Nucleus accumbens (tissue), 56 donors: ENCODE results near the gene PHKB.
"Not testable (repeated sequence)": the region's sequence is repeated elsewhere in the genome, so short reads cannot be mapped to it uniquely, and the experiment has no call there.

Experiments used
- DNase-seq, 56 donors: peaks; one replicate each; lab custom pipeline; 2025; lab: John Stamatoyannopoulos, UW

Gene PHKB

GRCh38 chr16:47460711-47461597, at the start of gene PHKB, which contains the start of gene ITFG1:
Gene PHKB, plus strand, starts transcription at chr16:47461331. Its CDS starts 20 bp downstream, at chr16:47461351.
Gene ITFG1, minus strand, starts transcription at chr16:47461063. Its CDS starts 18 bp downstream, at chr16:47461045.
- peak; percentile 8 to 92 (median 83) for DNase-seq

- DNase-seq, result no peak
These were observed 48.1 kb upstream of the PHKB start for GRCh38 chr16:47413041-47413440.

- no peak for DNase-seq
These were observed 44.3 kb upstream of the PHKB start for GRCh38 chr16:47416869-47417268.

- no peak for DNase-seq
These were observed 36.3 kb upstream of the PHKB start for GRCh38 chr16:47424846-47425245.

GRCh38 chr16:47426806-47427205, 34.3 kb upstream of the PHKB start:
- peak in 25 of 56 donors; percentile 2 to 72 (median 16) for DNase-seq

GRCh38 chr16:47431960-47432359, 29.2 kb upstream of the PHKB start:
- no peak for DNase-seq

- DNase-seq, result not testable (repeated sequence)
These were observed 26.9 kb upstream of the PHKB start for GRCh38 chr16:47434274-47434673.

- DNase-seq, result not testable (repeated sequence)
These were observed 21.1 kb upstream of the PHKB start for GRCh38 chr16:47440066-47440465.

GRCh38 chr16:47442884-47443283, 18.2 kb upstream of the PHKB start:
- DNase-seq, result not testable (repeated sequence)

GRCh38 chr16:47446431-47446830, 14.7 kb upstream of the PHKB start:
- no peak for DNase-seq

- DNase-seq, result no peak
These were observed 12.1 kb upstream of the PHKB start for GRCh38 chr16:47448830-47449575.

- DNase-seq, result no peak
These were observed 11.3 kb upstream of the PHKB start for GRCh38 chr16:47449788-47450187.

GRCh38 chr16:47458331-47458730, 2.8 kb upstream of the PHKB start:
- no peak for DNase-seq

- no peak for DNase-seq
These were observed 1.5 kb upstream of the PHKB start for GRCh38 chr16:47459603-47460002.

- no peak for DNase-seq
These were observed 796 bp upstream of the PHKB start for GRCh38 chr16:47460359-47460710.

GRCh38 chr16:47461598-47462266, 601 bp downstream of the PHKB start:
- DNase-seq, result peak in 10 of 56 donors; percentile 21 to 74 (median 57)

GRCh38 chr16:47463771-47464624, 2.9 kb downstream of the PHKB start:
- DNase-seq, result peak in 8 of 56 donors; percentile 1 to 16 (median 4)

- DNase-seq, result no peak
These were observed 4.9 kb downstream of the PHKB start for GRCh38 chr16:47465919-47466630.

GRCh38 chr16:47467501-47467900, 6.4 kb downstream of the PHKB start:
- no peak for DNase-seq
